NCI-H2171 (cell line): ENCODE measurements around the gene CEP41.

ENCODE experiments used
- DNase-seq: peaks from one replicate; lab custom pipeline; 2025; lab: John Stamatoyannopoulos, UW

The CEP41 gene

DNA sequence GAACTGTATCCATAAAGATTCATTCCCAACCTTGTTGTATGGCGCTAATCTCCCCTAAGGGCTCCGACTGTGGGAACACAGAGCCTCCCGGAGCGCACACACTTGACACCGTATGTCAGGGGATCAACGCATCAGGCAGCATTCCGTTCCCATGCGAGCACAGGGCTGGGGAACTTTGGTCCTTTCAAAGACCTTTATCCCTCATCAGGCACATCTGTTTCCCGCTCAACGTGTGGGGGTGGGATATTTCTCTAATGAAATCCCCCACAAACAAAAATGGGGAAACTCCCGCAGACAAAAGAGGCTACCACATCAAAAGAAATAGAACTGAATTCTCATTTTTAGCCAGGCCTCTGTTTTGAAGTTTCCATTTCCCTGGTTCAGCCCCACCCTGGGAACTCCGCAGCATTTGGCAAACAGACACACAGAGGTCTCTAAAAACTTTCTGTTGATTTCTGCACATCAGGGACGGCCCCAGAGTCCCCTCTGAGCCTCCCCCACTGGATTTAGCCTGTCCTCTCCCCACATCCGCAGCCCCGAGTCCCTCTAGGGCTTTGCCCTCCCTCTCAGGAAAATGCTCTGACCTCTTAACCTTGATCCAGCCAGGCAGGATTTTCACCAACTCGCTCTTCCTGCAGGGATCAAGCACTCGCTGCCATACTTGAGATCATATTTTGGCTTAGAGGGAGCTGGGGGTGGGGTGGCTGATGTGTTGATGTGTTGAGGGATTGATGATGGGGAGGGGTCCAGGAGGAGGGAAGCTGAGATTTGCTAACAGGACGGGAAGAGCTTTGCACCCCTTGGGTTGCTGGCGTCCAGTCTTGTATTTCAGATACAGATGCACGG is 89.6 kb downstream of the CEP41 start:
- no peak for DNase-seq

DNA sequence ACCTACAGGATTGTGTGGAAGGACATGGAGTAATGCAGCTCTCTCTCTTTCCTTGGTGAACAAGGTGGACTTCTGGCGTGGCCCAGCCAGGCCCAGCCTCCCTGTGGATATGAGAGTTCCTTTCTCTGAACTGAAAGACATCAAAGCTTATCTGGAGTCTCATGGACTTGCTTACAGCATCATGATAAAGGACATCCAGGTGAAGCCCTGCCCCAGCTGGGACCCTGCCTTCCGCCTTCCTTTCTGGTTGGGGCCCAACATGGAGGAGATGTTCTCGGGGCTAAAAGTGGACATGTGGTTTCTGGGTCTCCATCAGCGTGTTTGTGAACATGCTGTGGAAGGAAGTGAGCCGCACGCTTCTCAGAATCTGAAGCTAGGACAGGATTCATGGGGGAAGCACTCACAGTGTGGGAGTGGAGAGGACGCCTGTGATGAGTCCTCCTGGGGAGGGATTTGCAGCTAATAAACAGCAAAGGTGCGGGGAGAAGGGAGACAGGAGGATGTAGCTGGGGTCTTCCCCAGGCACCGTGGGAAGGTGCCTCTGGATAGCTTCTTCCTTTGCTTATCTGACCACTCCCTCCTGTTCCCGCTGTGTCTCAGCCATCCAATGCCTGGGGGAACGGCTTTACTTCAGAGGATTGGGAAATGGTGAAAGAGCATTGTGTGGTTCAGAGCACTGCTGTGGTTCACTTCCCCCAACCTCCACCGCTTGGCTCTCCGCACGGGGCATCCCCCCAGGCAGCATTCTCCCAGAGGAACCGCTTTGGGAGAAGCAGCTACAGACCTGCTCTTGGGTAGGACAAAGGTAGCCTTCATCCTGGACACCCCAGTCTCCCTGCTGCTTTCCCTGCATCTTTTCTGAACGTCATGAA is 90.7 kb downstream of the CEP41 start:
- DNase-seq = no peak

DNA sequence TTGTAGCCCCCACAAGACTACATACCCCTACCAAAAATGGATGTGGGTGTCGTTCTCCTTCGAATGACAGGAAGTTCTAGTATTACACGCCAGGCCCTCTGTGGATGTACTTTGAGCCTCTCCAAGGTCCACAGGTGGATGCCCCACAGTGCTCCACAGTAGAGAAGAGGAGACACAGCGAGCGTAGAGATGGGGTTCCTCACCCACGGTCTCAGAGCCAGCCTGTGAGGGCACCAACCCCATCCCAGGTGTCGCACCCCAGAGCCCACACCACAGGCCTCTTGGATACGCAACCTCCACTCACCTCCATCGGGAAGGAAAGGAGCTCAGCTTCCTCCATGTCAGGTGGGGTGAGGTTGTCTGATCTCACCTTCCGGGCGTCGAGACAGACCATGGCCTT is 93.9 kb downstream of the CEP41 start:
- no peak for DNase-seq

DNA sequence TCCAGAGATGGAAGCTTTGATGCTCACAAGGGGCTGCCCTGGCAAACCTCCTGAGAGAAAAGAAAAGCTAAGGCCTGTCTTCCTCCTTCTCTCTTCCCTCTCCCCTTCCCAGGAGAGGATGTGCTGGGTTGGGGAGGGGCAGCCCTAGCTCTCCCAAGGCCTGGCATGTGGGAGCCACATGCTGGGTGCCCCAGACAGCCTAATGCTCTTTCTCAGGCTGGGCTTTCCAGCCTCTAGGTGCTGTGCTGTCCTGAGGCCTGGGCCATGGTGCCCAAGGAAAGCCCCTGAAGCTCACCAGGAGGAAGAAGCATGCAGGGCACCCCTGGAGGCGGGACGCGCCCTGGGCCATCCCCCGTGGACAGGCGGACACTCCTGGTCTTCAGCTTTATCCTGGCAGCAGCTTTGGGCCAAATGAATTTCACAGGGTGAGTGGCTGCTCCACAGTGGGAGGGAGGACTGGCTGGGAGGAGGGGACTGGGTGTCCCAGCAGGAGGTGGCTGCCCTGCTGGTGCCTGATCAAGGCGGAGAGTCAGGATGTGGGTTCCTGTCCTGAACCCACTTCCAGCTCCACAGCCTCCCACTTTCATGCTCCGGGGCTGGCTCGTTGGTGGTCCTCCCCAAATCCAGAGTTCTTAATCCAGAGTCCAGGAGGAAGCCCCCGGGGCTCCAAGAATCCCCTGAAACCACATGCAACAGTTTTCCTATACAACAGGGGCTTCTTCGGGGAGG is 94.5 kb downstream of the CEP41 start:
- no peak for DNase-seq

DNA sequence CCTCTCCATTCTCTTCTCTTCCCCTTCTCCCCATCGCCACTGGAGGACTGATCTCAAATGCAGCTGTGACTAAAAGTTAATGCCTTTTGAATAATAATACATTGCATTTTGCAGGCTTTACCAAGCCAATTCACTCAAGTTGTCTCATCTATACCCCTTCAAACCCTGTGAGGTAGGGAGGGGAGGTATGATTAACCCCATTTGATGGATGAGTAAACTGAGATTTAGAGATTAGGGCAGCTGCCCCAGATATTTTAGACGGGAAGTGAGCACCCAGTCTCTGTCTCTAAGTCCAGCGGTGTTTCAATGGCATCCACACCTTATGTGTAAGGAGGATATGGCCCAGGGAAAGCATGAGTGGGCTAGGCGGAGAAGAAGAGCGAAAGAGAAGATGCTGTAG is 95.1 kb downstream of the CEP41 start:
- no peak for DNase-seq

DNA sequence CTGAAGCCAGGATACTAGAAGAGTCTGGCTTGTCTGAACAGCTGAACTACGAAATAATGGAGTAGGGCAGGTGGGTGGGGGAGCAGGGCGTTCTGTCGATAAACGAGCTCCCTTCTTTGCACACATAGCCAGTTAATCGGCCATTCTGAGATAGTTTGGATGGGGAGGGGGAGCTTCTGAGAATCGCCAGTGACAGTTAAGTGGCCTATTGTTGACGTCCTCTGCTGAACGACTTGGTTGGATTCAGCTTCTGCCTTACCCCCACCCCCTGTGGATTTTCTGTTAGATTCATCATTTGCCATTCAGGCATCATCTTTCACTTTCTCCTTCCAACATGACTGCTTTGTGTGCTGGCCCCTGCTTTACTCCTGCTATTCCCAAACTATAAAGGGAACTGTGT is 95.7 kb downstream of the CEP41 start:
- DNase-seq = no peak

DNA sequence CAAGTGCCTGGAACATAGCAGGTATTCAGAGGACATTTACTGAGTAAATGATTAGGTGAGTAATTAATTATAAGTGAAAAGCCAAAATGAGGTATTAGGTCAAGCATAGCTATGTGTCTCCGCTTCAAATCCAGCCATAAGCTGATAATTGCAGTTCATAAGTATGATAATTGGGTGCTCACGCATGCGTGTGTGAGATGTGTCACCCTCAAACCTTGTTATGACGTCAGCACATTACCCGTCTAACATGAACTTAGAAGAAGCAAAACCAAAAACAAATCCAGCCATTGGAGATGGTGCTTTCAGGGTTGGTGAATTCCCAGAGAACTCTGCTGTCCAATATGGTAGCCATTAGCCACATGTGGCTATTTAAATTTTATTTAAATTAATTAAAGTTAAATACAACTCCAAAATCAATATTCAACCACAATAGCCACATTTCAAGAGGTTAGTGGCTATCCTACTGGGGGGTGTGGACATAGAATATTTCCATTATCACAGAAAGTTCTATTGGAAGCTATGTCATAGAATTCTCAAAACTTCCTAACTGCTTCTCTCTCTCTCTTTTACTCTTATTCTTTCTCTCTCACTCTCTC is 96.4 kb downstream of the CEP41 start, which contains the start of gene CPA5:
CPA5 (plus strand) TSS at position 546 of the 596 bp plus-strand sequence. CDS start 1,670 bp downstream, outside the sequence.
- DNase-seq = no peak
